ENCODE measurements around the gene DTX2. TPM values are rescaled to one million over a fixed set of nuclear protein-coding genes. Genes with fewer than 3 reads are reported as not detected.
"Not testable (repeated sequence)": the region's sequence is repeated elsewhere in the genome, so short reads cannot be mapped to it uniquely, and the experiment has no call there.

Gene DTX2
- total RNA-seq (2014; rRNA removed; shearing (Covaris generic)) = 14.1 and 21.9 TPM in 2 replicates

DNA sequence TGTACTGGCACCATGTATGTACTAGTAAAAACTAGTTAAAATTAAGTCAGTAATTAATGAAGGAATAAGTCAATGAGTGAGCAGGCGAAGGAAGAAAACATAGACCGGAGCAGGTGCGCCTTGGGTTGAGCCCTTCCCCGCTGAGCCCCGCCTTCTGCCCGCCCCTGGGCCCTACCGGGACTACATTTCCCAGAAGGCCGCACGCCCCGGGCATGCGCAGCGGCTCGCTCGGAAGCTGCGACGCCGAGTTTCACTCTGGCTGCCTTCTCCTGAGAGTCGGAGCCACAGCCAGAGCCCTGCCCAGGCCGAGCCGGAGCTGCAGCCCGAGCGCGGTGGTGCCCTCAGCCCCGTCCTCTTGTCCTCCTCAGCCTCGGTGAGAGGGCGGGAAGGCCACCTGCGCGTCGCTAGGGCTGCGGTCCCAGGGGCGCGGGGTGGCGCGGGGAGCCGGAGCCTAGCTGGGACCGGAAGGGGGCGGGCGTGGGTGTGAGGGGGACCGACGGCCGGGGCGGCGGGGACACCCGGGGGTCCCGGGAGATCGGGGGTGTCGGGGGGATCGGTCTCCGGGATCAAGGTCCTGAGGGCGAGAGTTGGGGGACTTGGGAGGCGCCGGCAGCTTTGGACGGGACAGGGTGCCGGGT is at the start of gene DTX2:
Gene DTX2, plus strand, starts transcription at position 246 of the 638 bp plus-strand sequence. CDS start 18,801 bp downstream, outside the sequence.
- DNase-seq (ENCODE audit: low read depth) = not testable (repeated sequence)

DNA sequence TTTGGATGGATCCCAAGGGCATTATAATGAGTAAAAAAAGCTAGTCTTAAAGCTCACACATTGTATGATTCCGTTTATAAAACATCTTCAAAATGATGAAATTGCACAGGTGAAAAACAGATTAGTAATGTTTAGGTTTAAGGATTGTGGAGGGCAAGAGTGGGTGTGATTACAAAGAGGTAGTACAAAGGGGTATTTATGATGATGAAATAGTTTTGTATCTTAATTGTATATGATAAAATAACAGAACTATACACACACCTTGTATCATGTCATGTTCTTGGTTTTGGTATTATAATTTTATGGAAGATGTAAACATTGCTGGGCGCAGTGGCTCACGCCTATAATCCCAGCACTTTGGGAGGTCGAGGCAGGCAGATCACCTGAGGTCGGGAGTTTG is 49.3 kb upstream of the DTX2 start:
- DNase-seq (ENCODE audit: low read depth) = no peak

DNA sequence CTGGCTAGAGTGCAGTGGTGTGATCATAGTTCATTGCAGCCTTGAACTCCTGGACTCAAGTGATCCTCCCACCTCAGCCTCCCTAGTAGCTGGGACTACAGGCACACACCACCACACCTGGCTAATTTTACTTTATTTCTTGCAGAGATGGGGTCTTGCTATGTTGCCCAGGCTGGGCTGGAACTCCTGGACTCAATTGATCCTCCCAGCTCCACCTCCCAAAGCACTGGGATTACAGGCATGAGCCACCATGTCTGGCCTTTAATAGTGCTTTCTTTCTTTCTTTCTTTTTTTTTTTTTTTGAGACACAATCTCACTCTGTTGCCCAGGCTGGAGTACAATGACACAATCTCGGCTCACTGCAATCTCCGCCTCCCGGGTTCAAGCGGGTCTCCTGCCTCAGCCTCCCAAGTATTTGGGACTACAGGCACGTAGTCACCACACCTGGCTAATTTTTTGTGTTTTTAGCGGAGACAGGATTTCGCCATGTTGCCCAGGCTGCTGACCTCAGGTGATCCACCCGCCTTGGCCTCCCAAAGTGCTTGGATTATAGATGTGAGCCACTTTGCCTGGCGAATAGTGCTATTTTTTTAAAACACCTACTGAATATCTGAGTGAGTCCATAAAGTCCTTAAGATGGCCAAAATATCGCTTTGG is 43.7 kb upstream of the DTX2 start:
- not testable (repeated sequence) for DNase-seq (ENCODE audit: low read depth)

DNA sequence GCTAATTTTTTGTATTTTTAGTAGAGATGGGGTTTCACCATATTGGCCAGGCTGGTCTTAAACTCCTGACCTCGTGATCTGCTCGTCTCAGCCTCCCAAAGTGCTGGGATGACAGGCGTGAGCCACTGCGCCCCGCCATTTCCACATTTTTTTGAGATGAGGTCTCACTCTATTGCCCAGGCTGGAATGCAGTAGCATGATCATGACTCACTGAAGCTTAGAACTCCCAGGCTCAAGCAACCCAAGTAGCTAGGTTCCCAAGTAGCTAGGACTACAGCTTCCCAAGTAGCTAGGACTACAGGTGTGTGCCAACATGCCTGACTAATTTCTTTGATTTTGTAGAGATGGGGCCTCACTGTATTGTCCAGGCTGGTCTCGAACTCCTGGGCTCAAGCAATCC is 40.4 kb upstream of the DTX2 start:
- DNase-seq (ENCODE audit: low read depth) = peak; percentile 99

DNA sequence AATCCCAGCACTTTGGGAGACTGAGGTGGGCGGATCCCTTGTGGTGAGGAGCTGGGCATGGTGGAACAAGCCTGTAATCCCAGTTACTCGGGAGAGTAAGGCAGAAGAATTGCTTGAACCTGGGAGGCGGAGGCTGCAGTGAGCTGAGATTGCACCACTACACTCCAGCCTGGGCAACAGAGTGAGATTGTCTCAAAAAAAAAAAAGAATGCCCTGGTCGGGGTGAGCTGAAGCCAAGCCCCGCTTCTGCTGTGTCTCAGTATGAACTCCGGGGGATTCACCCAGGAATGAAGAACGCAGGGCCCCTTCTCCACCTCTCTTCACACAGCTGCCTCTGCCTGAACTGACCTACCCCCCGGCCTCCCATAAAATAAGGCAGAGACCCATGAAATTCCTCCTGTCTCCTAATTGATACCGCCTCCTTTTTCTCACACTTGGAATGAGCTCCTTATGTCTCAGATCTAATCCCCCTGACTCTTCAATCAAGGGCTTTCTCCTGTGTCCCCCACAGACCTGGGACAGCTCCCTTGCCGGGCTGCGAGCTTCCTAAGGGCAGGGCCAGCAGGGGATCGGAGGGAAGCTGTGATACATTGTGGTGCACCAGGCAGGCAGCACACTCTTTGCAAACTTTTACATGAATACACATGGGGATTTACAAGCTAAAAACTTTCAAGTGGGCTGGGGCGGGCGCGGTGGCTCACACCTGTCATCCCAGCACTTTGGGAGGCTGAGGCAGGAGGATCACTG is 37.7 kb upstream of the DTX2 start:
- DNase-seq (ENCODE audit: low read depth) = no peak

DNA sequence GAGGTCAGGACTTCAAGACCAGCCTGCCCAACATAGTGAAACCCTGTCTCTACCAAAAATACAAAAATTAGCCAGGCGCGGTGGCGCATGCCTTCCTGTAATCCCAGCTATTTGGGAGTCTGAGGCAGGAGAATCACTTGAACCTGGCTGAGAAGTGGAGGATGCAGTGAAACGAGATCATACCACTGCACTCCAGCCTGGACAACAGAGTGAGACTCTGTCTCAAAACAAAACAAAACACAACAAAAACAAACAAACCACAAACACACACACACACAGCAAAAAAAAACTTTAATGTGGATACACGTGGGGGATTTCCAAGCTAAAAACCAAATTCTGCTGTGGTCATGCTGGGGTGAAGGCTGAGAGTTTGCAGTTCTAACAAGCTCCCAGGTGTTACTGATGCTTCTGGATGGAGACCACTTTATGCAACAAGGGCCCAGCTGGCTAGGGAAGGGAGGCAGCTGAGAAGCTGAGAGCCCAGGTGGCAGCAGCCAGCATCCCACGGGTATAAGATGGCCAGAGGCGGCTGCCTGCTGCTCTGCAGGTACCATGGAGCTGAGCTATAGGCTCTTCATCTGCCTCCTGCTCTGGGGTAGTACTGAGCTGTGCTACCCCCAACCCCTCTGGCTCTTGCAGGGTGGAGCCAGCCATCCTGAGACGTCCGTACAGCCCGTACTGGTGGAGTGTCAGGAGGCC is 36.9 kb upstream of the DTX2 start, which contains the start of gene ZP3:
Gene ZP3, plus strand, starts transcription at position 538 of the 699 bp plus-strand sequence. Its CDS starts 15 bp downstream, at position 553.
- DNase-seq (ENCODE audit: low read depth) = no peak

DNA sequence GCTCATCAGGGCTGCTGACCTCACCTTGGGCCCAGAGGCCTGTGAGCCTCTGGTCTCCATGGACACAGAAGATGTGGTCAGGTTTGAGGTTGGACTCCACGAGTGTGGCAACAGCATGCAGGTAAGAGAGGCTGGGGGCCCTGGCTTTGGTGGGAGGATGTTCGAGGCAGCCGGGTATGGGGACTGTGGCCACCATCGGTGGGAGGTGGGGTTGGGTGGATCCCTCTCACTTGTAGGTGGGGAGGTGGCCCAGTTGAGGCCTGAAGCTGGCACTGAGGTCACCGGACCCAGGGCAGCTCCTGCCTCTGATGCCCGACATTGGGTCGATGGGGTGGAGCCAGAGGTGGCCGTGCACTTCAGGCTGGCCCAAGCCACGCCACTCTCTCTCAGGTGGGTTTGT is 36.4 kb upstream of the DTX2 start:
- no peak for DNase-seq (ENCODE audit: low read depth)

DNA sequence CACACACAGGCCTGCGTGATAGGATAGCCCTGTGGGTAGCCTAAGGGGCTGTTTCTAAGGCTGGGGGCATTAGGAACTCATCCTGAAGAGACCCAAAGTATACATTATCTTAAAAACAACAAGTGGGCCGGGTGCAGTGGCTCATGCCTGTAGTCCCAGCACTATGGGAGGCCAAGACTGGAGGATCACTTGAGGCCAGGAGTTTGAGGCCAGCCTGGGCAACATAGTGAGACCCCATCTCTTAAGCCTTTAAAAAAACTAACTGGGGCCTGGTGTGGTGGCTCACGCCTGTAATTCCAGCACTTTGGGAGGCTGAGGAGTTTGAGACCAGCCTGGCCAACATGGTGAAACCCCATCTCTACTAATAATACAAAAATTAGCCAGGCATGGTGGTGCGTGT is 36.0 kb upstream of the DTX2 start:
- DNase-seq (ENCODE audit: low read depth) = not testable (repeated sequence)

DNA sequence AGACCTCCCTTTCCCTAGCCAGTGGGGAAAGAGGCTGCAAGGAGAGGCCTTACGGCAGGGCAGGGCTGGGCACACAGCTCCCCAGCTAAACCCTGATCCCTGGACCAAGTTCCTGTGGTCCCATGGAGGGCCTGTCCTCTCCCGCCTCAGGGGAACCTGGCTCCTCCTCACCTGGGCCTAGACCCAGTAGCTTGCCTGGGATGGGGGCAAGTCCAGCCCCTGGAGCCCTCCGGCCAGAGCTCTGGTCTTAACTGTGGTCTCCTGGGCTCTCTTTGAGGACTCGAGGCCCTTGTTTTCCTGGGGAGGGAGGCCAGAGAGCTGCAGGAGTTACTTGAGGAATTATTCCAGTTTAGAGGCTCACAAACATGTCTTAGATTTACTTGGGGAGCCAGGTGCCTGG is 35.3 kb upstream of the DTX2 start:
- no peak for DNase-seq (ENCODE audit: low read depth)

DNA sequence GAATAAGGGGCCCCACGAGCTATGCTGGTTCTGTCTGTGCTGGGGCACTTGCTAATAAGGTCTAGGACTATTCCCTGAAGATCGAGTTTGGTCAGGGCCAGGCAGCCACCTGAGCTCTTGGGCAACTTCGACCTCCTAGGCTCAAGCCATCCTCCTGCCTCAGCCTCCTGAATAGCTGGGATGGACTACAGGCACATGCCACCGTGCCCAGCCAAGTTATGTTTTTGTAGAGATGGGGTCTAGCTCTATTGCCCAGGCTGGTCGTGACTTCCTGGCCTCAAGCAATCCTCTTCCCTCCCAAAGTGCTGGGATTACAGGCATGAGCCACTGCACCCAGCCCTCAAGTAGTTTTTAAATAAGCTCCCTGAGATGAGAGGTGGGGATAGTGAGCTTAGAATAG is 33.9 kb upstream of the DTX2 start:
- no peak for DNase-seq (ENCODE audit: low read depth)

DNA sequence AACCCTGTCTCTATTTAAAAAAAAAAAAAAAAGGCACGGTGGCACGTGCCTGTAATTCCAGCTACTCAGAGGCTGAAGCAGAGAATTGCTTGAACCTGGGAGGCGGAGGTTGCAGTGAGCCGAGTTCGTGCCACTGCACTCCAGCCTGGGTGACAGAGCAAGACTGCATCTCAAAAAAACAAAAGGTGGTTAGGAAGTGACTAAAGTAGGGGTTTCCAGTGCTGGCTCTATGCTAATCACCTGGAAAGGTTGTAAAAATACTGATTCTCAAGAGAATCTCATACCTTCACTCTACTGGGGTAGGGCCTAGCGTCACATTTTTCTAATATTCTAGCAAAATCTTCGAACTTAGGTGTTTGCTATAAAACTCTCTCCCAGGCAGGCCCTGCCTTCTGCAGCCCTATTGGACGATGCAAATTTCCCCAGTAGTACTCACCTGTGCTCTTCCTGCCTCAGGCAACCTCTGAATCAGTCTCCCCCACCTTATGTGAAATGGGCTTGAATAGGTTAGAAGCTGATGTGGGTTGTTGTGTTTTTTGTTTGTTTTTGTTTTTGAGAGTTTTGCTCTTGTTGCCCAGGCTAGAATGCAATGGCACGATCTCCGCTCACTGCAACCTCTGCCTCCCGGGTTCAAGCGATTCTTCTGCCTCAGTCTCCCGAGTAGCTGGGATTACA is 33.2 kb upstream of the DTX2 start:
- DNase-seq (ENCODE audit: low read depth) = no peak

DNA sequence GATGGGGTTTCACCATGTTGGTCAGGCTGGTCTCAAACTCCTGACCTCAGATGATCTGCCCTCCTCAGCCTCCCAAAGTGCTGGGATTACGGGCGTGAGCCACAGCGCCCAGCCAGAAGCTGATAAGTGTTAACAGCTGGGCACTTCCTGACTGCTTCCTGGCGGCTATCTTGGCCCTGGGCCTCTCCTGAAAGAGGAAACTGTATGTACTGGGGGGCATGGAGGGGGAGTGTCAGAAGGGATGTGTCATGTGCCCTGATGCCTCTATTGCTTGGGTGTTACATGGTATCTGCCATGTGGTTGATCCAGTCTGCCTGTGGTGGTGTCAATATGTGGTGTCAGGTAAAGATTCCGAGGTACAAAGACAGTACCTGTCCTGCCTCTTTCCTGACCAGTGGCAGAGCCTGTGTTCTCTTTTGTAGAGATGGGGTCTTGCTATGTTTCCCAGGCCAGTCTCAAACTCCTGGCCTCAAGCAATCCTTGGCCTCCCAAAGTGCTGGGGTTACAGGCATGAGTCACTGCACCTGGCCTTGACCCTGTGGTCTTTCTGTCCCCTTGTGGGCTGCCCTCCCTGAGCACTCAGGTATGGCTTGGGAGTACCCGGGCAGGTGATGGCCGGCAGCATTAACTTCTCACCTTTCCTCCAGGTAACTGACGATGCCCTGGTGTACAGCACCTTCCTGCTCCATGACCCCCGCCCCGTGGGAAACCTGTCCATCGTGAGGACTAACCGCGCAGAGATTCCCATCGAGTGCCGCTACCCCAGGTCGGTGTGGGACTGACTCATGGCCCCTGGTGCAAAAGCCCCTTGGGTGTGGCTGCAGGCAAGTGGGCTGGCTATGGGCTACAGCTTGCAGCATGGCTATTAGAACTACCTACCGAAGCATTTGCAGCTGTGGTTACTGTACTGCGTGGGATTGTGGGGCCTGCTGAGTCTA is 32.4 kb upstream of the DTX2 start:
- peak; percentile 55 for DNase-seq (ENCODE audit: low read depth)

DNA sequence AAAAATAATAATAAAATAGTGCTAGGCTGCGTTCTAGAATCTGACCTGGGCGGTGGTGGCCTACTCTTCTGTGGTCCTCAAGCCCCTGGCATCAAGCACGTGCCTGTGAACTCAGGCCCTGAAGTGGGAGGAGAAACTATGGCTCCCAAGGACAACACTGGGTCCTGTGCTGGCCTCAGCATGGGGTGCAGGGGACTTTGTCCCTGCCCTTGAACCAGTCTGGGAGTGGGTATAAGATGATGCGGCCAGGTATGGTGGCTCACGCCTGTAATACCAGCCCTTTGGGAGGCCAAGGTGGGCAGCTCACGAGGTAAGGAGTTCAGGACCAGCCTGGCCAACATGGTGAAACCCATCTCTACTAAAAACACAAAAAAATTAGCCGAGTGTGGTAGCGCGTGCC is 31.3 kb upstream of the DTX2 start:
- DNase-seq (ENCODE audit: low read depth) = no peak

DNA sequence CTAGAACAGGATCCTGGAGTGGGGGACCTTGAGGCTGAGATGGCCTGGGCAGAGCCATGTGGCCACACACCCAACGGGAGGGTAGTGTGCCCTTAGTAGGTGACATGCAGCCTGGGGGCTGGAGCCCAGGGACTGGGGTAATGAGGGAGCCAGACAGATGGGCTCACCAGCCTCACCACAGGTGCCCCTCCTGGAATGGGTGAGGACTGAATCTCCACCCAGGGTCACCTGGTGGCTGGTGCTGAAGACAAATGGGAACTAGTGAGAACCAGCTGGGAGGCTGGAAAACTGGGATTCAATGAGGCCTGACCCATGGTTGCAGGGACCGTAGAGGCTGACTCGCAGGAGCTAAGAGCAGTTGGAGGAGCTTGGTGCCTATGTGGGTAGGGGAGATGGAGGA is 30.7 kb upstream of the DTX2 start:
- DNase-seq (ENCODE audit: low read depth) = no peak

DNA sequence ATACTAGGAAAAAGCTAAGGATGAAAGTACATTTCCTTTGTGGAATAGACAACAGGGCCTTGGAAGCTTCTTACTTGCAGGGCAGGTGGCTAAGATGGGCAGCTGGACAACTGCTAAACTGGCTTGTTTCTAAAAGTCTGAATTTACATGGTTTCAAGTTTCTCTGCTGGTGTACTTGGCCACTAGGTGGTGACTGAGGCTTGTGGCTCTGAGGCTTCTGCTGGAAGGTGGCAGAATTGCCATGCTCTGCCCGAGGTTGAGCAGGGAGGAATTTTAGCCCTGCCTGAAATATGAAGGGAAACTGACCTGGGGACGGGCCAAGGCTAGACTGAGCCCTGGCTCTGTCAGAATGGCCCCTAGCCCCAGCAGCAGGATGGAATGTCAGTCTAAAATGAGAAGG is 23.6 kb upstream of the DTX2 start:
- DNase-seq (ENCODE audit: low read depth) = peak; percentile 85

DNA sequence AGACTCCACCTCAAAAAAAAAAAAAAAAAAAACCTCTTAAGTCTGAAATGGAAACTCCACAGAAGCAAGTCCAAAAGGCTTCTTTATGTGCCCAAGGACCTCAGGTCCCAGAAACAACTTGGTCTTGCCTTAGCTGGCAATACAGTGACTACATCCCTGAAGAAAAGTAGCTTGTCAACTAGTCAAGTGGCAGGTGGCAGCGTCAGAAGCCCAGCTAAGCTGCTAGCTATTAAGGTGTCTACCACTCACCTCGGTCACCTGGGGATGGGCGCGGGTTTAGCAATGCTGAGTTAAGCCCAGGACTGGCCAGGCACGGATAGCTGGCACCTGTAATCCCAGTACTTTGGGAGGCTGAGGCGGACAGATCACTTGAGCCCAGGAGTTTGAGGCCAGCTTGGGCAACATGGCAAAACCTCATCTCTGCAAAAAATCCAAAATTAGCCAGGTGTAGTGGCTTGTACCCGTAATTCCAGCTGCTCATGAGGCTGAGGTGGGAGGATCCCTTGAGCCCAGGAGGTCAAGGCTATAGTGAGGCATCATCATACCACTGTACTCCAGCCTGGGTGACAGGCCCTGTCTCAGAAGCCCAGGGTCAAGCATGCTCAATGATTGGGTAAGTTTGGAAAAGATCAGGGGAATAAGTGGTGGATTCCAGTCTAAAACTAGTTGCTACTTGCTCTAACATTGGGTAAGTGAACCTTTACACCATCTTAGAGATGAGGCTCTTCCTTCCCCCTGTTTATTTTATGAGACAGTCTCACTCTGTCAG is 22.2 kb upstream of the DTX2 start:
- DNase-seq (ENCODE audit: low read depth) = not testable (repeated sequence)

DNA sequence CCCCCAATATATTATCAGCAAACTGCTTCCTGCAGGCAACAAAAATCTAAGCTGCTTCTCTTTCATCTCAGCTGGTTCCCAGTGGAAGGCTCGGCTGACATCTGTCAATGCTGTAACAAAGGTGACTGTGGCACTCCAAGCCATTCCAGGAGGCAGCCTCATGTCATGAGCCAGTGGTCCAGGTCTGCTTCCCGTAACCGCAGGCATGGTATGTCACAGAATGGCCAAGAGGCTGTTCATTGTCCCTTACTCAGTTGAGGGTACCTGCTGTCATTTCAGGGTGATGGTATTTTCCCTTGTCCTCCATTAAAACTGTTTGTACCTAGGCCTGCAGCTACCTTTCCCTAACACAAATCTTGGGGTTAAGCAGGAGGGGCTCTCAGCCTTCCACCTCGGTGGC is 21.1 kb upstream of the DTX2 start:
- not testable (repeated sequence) for DNase-seq (ENCODE audit: low read depth)

DNA sequence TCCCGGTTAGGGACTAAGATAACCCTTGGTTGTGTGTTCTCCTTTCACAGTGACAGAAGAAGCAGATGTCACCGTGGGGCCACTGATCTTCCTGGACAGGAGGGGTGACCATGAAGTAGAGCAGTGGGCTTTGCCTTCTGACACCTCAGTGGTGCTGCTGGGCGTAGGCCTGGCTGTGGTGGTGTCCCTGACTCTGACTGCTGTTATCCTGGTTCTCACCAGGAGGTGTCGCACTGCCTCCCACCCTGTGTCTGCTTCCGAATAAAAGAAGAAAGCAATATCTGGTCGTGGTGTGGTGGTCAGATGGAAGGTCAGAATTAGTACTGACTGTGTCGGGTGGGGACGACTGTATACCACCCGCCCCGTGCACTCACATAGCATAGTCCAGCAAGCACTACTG is 19.7 kb upstream of the DTX2 start:
- DNase-seq (ENCODE audit: low read depth) = not testable (repeated sequence)

DNA sequence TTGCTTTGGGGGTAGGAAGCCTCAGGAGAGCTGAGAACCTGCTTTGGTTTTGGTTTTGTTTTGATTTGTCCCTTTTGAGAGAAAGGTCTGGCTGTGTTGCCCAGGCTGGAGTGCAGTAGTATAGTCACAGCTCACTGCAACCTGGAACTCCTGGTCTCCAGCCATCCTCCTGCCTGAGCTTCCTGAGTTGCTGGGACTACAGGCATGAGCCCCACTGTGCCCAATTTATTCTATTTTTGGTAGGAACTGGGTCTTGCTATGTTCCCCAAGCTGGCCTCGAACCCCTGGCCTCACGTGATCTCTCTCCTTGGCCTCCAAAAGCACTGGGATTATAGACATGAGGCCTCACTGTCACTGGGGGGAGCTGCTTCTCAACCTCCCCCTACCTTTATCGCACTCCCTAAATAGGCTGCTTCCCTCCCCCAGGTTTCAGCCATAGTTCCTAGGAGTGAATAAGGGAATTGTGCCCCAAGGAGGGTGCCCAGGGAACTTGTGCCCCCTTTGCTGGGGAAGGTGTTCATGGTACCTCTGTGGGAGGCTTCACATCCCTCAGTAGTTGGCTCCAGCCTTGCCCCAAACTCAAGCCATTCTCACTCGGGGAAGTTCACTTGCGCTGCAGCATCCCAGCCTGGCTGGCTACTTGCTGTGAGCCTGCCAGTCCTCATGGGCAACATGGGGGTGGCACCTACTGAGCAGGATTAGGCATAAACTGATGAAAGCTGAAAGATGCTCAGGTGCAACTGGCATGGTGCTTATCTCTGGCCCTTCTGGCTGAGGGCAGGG is 18.7 kb upstream of the DTX2 start:
- not testable (repeated sequence) for DNase-seq (ENCODE audit: low read depth)
